Measurements from ENCODE around the gene C11orf58.

Gene C11orf58

GRCh38 chr11:16738193-16738946 lies at the start of gene C11orf58:
C11orf58 (plus strand) TSS chr11:16738647; CDS start chr11:16738779, 132 bp downstream.
- peak; percentile 95 to 96 for DNase-seq

GRCh38 chr11:16690086-16690485 lies 48.4 kb upstream of the C11orf58 start:
- no peak for DNase-seq

GRCh38 chr11:16703795-16704194 lies 34.7 kb upstream of the C11orf58 start:
- no peak for DNase-seq

GRCh38 chr11:16713594-16713993 lies 24.9 kb upstream of the C11orf58 start:
- no peak for DNase-seq

- DNase-seq = no peak
Measured at GRCh38 chr11:16722581-16723344, 15.7 kb upstream of the C11orf58 start.

- no peak for DNase-seq
Measured at GRCh38 chr11:16727806-16728205, 10.6 kb upstream of the C11orf58 start.

- DNase-seq = peak; percentile 27 to 29
Measured at GRCh38 chr11:16737818-16738192, 642 bp upstream of the C11orf58 start.

- no peak for DNase-seq
Measured at GRCh38 chr11:16738947-16739815, 734 bp downstream of the C11orf58 start.

GRCh38 chr11:16741473-16741872 lies 3.0 kb downstream of the C11orf58 start:
- no peak for DNase-seq

- DNase-seq = no peak
Measured at GRCh38 chr11:16743478-16743877, 5.0 kb downstream of the C11orf58 start.

GRCh38 chr11:16744128-16744725 lies 5.8 kb downstream of the C11orf58 start:
- DNase-seq = no peak

- DNase-seq = no peak
Measured at GRCh38 chr11:16745950-16746605, 7.6 kb downstream of the C11orf58 start.

- DNase-seq = no peak
Measured at GRCh38 chr11:16749092-16749491, 10.6 kb downstream of the C11orf58 start.

- no peak for DNase-seq
Measured at GRCh38 chr11:16749666-16750065, 11.2 kb downstream of the C11orf58 start.

GRCh38 chr11:16750417-16750816 lies 12.0 kb downstream of the C11orf58 start:
- DNase-seq = no peak

GRCh38 chr11:16758382-16759024 lies 20.1 kb downstream of the C11orf58 start:
- DNase-seq = no peak

GRCh38 chr11:16759857-16760508 lies 21.5 kb downstream of the C11orf58 start:
- DNase-seq = no peak

GRCh38 chr11:16763746-16764145 lies 25.3 kb downstream of the C11orf58 start:
- no peak for DNase-seq

GRCh38 chr11:16764888-16765287 lies 26.4 kb downstream of the C11orf58 start:
- DNase-seq = no peak

- DNase-seq = no peak
Measured at GRCh38 chr11:16767137-16767536, 28.7 kb downstream of the C11orf58 start.

- no peak for DNase-seq
Measured at GRCh38 chr11:16767957-16768356, 29.5 kb downstream of the C11orf58 start.
